GM18870 (cell line): ENCODE data around the gene SGK1.
A peak's percentile ranks its signal among the peaks of the same experiment; 100 is the strongest.
"Not testable (repeated sequence)": the region's sequence is repeated elsewhere in the genome, so short reads cannot be mapped to it uniquely, and the experiment has no call there.

Source experiments
- ATAC-seq: cut with Tn5 transposase; IDR thresholded peaks from one replicate; pipeline ENCODE4 v1.9.1; 2021; ENCODE audit warnings: moderate library complexity; ENCODE audit not compliant: unreplicated experiment

Gene SGK1

GRCh38 chr6:134230940-134231339 is 87.0 kb downstream of the SGK1 start:
- ATAC-seq: no peak

GRCh38 chr6:134230087-134230700 is 87.7 kb downstream of the SGK1 start:
- no peak for ATAC-seq

- ATAC-seq: no peak
These were observed 88.4 kb downstream of the SGK1 start for GRCh38 chr6:134229520-134229919.

- ATAC-seq: no peak
These were observed 94.0 kb downstream of the SGK1 start for GRCh38 chr6:134223796-134224420.

GRCh38 chr6:134221250-134221649 is 96.7 kb downstream of the SGK1 start:
- ATAC-seq: no peak

- ATAC-seq: no peak
These were observed 100.1 kb downstream of the SGK1 start for GRCh38 chr6:134217798-134218140.

GRCh38 chr6:134217105-134217797 is 100.7 kb downstream of the SGK1 start:
- ATAC-seq: no peak

GRCh38 chr6:134216301-134217010 is 101.5 kb downstream of the SGK1 start:
- no peak for ATAC-seq

- ATAC-seq: not testable (repeated sequence)
These were observed 104.5 kb downstream of the SGK1 start for GRCh38 chr6:134213410-134213809.

GRCh38 chr6:134211297-134211696 is 106.6 kb downstream of the SGK1 start:
- ATAC-seq: no peak

GRCh38 chr6:134207421-134207820 is 110.5 kb downstream of the SGK1 start:
- ATAC-seq: no peak

GRCh38 chr6:134205366-134205765 is 112.5 kb downstream of the SGK1 start:
- ATAC-seq: no peak

GRCh38 chr6:134204759-134205158 is 113.2 kb downstream of the SGK1 start:
- not testable (repeated sequence) for ATAC-seq

- ATAC-seq: no peak
These were observed 113.9 kb downstream of the SGK1 start for GRCh38 chr6:134204031-134204430.

- no peak for ATAC-seq
These were observed 116.2 kb downstream of the SGK1 start for GRCh38 chr6:134201716-134202115.

GRCh38 chr6:134199848-134200606 is 117.9 kb downstream of the SGK1 start:
- no peak for ATAC-seq

- ATAC-seq: no peak
These were observed 119.8 kb downstream of the SGK1 start for GRCh38 chr6:134198093-134198492.

GRCh38 chr6:134197685-134198084 is 120.2 kb downstream of the SGK1 start:
- not testable (repeated sequence) for ATAC-seq

GRCh38 chr6:134196568-134197193 is 121.2 kb downstream of the SGK1 start:
- peak; percentile 71 for ATAC-seq

- no peak for ATAC-seq
These were observed 121.9 kb downstream of the SGK1 start for GRCh38 chr6:134195985-134196384.
